Transverse colon (tissue), 3 donors: ENCODE results near the gene THEMIS2.

Experiments used
- POLR2A ChIP-seq: fragments of 450-650 bp; IDR thresholded peaks from one replicate; pipeline ENCODE4 v1.6.1; 2016; ENCODE audit warnings: antibody characterized with exemption, mild to moderate bottlenecking, moderate library complexity
- TF ChIP-seq, protein P1 (sequence below), 5 experiments: fragments of 200-600 bp in 3 of 5; fragments of 450-650 bp in 2 of 5; sonication (generic) in 3 of 5; IDR thresholded peaks; 1 replicate in 2 of 5; 2 replicates in 3 of 5; pipeline ENCODE4 v1.5.1; 2016 to 2017; ENCODE audit warnings: antibody characterized with exemption in 5 of 5, inconsistent platforms in 3 of 5, mild to moderate bottlenecking in 2 of 5, moderate library complexity in 1 of 5

DNA sequence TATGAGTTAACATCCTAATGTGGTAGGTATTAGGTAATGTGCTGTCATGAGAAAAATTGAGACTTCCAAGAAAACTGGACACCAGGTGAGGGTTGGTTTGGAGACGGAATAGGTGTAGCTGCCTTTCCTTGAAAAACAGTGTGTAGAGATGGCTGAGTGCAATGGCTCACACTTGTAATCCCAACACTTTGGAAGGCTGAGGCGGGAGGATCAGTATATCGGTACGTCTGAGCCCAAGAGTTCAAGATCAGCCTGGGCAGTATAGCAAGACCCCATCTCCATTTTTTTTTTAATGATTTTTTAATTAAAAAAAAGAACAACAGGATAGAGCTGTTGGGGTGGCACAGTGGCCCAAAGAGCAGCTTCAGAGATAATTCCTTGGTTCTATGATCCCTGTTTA is 48.6 kb upstream of the THEMIS2 start:
- TF ChIP-seq POLR2A, result no peak
- TF ChIP-seq, protein P1, sequence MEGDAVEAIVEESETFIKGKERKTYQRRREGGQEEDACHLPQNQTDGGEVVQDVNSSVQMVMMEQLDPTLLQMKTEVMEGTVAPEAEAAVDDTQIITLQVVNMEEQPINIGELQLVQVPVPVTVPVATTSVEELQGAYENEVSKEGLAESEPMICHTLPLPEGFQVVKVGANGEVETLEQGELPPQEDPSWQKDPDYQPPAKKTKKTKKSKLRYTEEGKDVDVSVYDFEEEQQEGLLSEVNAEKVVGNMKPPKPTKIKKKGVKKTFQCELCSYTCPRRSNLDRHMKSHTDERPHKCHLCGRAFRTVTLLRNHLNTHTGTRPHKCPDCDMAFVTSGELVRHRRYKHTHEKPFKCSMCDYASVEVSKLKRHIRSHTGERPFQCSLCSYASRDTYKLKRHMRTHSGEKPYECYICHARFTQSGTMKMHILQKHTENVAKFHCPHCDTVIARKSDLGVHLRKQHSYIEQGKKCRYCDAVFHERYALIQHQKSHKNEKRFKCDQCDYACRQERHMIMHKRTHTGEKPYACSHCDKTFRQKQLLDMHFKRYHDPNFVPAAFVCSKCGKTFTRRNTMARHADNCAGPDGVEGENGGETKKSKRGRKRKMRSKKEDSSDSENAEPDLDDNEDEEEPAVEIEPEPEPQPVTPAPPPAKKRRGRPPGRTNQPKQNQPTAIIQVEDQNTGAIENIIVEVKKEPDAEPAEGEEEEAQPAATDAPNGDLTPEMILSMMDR (IDR thresholded peaks at IDR 0.05), result no peak
